Right atrium auricular region (tissue), 2 donors: ENCODE measurements around the gene CD2AP. TPM values are rescaled to one million over a fixed set of nuclear protein-coding genes. Genes with fewer than 3 reads are reported as not detected.
A peak's percentile ranks its signal among the peaks of the same experiment; 100 is the strongest.

Source experiments
- DNase-seq: peaks from one replicate; pipeline ENCODE4 v3.0.0-alpha.2; 2019; ENCODE audit warnings: low spot score
- H3K27ac ChIP-seq, 2 donors: fragments of 200-600 bp; sonication (generic); 1 replicate in 1 of 2; 2 replicates in 1 of 2; pipeline ENCODE4 v1.5.1; 2016 to 2019
- H3K27me3 ChIP-seq, 2 donors: fragments of 200-600 bp; sonication (generic); one replicate each; pipeline versions ENCODE4 v1.5.1 to v1.6.0; 2017 to 2019
- H3K36me3 ChIP-seq: fragments of 200-600 bp; sonication (generic); one replicate; pipeline ENCODE4 v1.5.1; 2016
- H3K4me1 ChIP-seq, 2 donors: fragments of 200-600 bp; sonication (generic); one replicate each; pipeline versions ENCODE4 v1.5.1 to v1.6.0; 2017 to 2019
- H3K4me3 ChIP-seq, 2 donors: fragments of 200-600 bp; sonication (generic); 1 replicate in 1 of 2; 2 replicates in 1 of 2; pipeline ENCODE4 v1.5.1; 2017 to 2019; ENCODE audit warnings: mild to moderate bottlenecking in 1 of 2, moderate library complexity in 1 of 2
- H3K9me3 ChIP-seq, 2 donors: fragments of 200-600 bp; sonication (generic); one replicate each; pipeline ENCODE4 v1.5.1; 2019
- CTCF ChIP-seq, 2 donors: fragments of 200-600 bp; sonication (generic); IDR thresholded peaks; one replicate each; pipeline ENCODE4 v1.5.1; 2019; ENCODE audit warnings: antibody characterized with exemption in 2 of 2
- total RNA-seq, 2 donors: library from RNA; depleted of rRNA; stranded (reverse); fragments of >200 nt; gene quantifications; one replicate each; pipeline ENCODE4 v1.1.0, GENCODE V29; 2016

Gene CD2AP
- total RNA-seq, 2 donors from 2014 or later: 9.8 to 10.8 TPM

GRCh38 chr6:47465117-47465516 is 12.5 kb upstream of the CD2AP start:
- no peak overlapping the region for H3K27ac ChIP-seq
- H3K4me3 ChIP-seq: no peak overlapping the region
- H3K36me3 ChIP-seq: no peaks in the 10 kb centered on the region
- no peak for DNase-seq
- H3K27me3 ChIP-seq: no peaks in the 10 kb centered on the region
- no peak for TF ChIP-seq CTCF (IDR thresholded peaks at IDR 0.05)
- no peaks in the 10 kb centered on the region for H3K4me1 ChIP-seq
- H3K9me3 ChIP-seq: no peaks in the 10 kb centered on the region

- Histone ChIP-seq H3K27ac (no peak overlapping the region), H3K4me3 (no peak overlapping the region), H3K4me1 (peaks cover 0 to 5% of the 10 kb centered on the region in 2 donors), H3K27me3 (no peaks in the 10 kb centered on the region), H3K36me3 (no peaks in the 10 kb centered on the region), H3K9me3 (no peaks in the 10 kb centered on the region)
- no peak for DNase-seq
- TF ChIP-seq CTCF (IDR thresholded peaks at IDR 0.05): no peak
These were observed 5.7 kb upstream of the CD2AP start for GRCh38 chr6:47471911-47472310.

GRCh38 chr6:47473791-47474346 is 3.7 kb upstream of the CD2AP start:
- DNase-seq: no peak
- no peaks in the 10 kb centered on the region for H3K36me3 ChIP-seq
- peaks cover 0 to 8% of the 10 kb centered on the region in 2 donors for H3K4me1 ChIP-seq
- no peaks in the 10 kb centered on the region for H3K9me3 ChIP-seq
- no peak overlapping the region for H3K27ac ChIP-seq
- no peaks in the 10 kb centered on the region for H3K27me3 ChIP-seq
- no peak overlapping the region for H3K4me3 ChIP-seq
- TF ChIP-seq CTCF (IDR thresholded peaks at IDR 0.05): no peak

- Histone ChIP-seq H3K27me3 (no peaks in the 10 kb centered on the region), H3K36me3 (no peaks in the 10 kb centered on the region), H3K4me1 (peaks cover 0 to 16% of the 10 kb centered on the region in 2 donors), H3K4me3 (no peak overlapping the region), H3K9me3 (no peaks in the 10 kb centered on the region), H3K27ac (no peak overlapping the region)
- no peak for TF ChIP-seq CTCF (IDR thresholded peaks at IDR 0.05)
- DNase-seq: no peak
These were observed 2.2 kb upstream of the CD2AP start for GRCh38 chr6:47475319-47475816.

- Histone ChIP-seq H3K4me3 (peak overlapping the region; percentile 93 to 98), H3K36me3 (no peaks in the 10 kb centered on the region), H3K9me3 (no peaks in the 10 kb centered on the region), H3K27me3 (no peaks in the 10 kb centered on the region), H3K4me1 (peaks cover 0 to 16% of the 10 kb centered on the region in 2 donors), H3K27ac (peak overlapping the region; percentile 98 to 99)
- no peak for TF ChIP-seq CTCF (IDR thresholded peaks at IDR 0.05)
- no peak for DNase-seq
These were observed 650 bp upstream of the CD2AP start for GRCh38 chr6:47476781-47477496.
